ENCODE measurements around the gene GTF2A1.

Gene GTF2A1

GRCh38 chr14:81211844-81212243 lies 8.9 kb downstream of the GTF2A1 start:
- TF ChIP-seq POLR2A (IDR thresholded peaks at IDR 0.05; ENCODE audit: extremely low read depth, insufficient read length) (no peak), CTCF (IDR thresholded peaks at IDR 0.05; ENCODE audit: low read depth, low read length) (peak; percentile 17)
- DNase-seq (ENCODE audit: low read depth), result peak; percentile 41
- no peak overlapping the region for H3K4me3 ChIP-seq (ENCODE audit: low read depth, low read length)

- no peak for TF ChIP-seq MAX (IDR thresholded peaks at IDR 0.05; ENCODE audit: low read depth, low read length)
- no peak for TF ChIP-seq POLR2A (IDR thresholded peaks at IDR 0.05; ENCODE audit: extremely low read depth, insufficient read length)
- TF ChIP-seq MYC (IDR thresholded peaks at IDR 0.05; ENCODE audit: low read depth, low read length), result no peak
- no peak for TF ChIP-seq CTCF (IDR thresholded peaks at IDR 0.05; ENCODE audit: low read depth, low read length)
- no peak overlapping the region for H3K4me3 ChIP-seq (ENCODE audit: low read depth, low read length)
- DNase-seq (ENCODE audit: low read depth), result peak; percentile 36
Measured at GRCh38 chr14:81209167-81209836, 11.5 kb downstream of the GTF2A1 start.

GRCh38 chr14:81208489-81208888 lies 12.3 kb downstream of the GTF2A1 start:
- TF ChIP-seq CTCF (IDR thresholded peaks at IDR 0.05; ENCODE audit: low read depth, low read length), result no peak
- TF ChIP-seq MYC (IDR thresholded peaks at IDR 0.05; ENCODE audit: low read depth, low read length), result no peak
- no peak for TF ChIP-seq MAX (IDR thresholded peaks at IDR 0.05; ENCODE audit: low read depth, low read length)
- no peak for TF ChIP-seq POLR2A (IDR thresholded peaks at IDR 0.05; ENCODE audit: extremely low read depth, insufficient read length)
- DNase-seq (ENCODE audit: low read depth), result peak; percentile 61
- H3K4me3 ChIP-seq (ENCODE audit: low read depth, low read length), result no peak overlapping the region

GRCh38 chr14:81206115-81206514 lies 14.6 kb downstream of the GTF2A1 start:
- H3K4me3 ChIP-seq (ENCODE audit: low read depth, low read length), result no peak overlapping the region
- TF ChIP-seq MAX (IDR thresholded peaks at IDR 0.05; ENCODE audit: low read depth, low read length), result no peak
- TF ChIP-seq POLR2A (IDR thresholded peaks at IDR 0.05; ENCODE audit: extremely low read depth, insufficient read length), result no peak
- TF ChIP-seq MYC (IDR thresholded peaks at IDR 0.05; ENCODE audit: low read depth, low read length), result no peak
- TF ChIP-seq CTCF (IDR thresholded peaks at IDR 0.05; ENCODE audit: low read depth, low read length), result no peak
- no peak for DNase-seq (ENCODE audit: low read depth)

GRCh38 chr14:81205639-81206038 lies 15.1 kb downstream of the GTF2A1 start:
- TF ChIP-seq CTCF (IDR thresholded peaks at IDR 0.05; ENCODE audit: low read depth, low read length) (no peak), MYC (IDR thresholded peaks at IDR 0.05; ENCODE audit: low read depth, low read length) (no peak), MAX (IDR thresholded peaks at IDR 0.05; ENCODE audit: low read depth, low read length) (no peak), POLR2A (IDR thresholded peaks at IDR 0.05; ENCODE audit: extremely low read depth, insufficient read length) (no peak)
- DNase-seq (ENCODE audit: low read depth), result no peak
- H3K4me3 ChIP-seq (ENCODE audit: low read depth, low read length), result no peak overlapping the region

GRCh38 chr14:81200054-81200453 lies 20.7 kb downstream of the GTF2A1 start:
- DNase-seq (ENCODE audit: low read depth), result peak; percentile 32
- no peak overlapping the region for H3K4me3 ChIP-seq (ENCODE audit: low read depth, low read length)
- TF ChIP-seq CTCF (IDR thresholded peaks at IDR 0.05; ENCODE audit: low read depth, low read length), result no peak
- no peak for TF ChIP-seq POLR2A (IDR thresholded peaks at IDR 0.05; ENCODE audit: extremely low read depth, insufficient read length)
- no peak for TF ChIP-seq MAX (IDR thresholded peaks at IDR 0.05; ENCODE audit: low read depth, low read length)
- no peak for TF ChIP-seq MYC (IDR thresholded peaks at IDR 0.05; ENCODE audit: low read depth, low read length)

All from NB4 (cell line).